HT-29 (cell line): ENCODE measurements around the gene EXOC6B. TPM values are rescaled to one million over a fixed set of nuclear protein-coding genes. Genes with fewer than 3 reads are reported as not detected.
"Not testable (repeated sequence)": the region's sequence is repeated elsewhere in the genome, so short reads cannot be mapped to it uniquely, and the experiment has no call there.

Experiments
- DNase-seq: peaks from one replicate; pipeline ENCODE4 v3.0.0-alpha.2; 2015; ENCODE audit warnings: low spot score
- total RNA-seq: library from RNA; depleted of rRNA; stranded (reverse); fragments of >200 nt; shearing (Covaris generic); gene quantifications from 2 replicates; pipeline ENCODE4 v1.2.3, GENCODE V29; 2014

EXOC6B gene
- total RNA-seq, 1 experiment from 2014 or later = 6.3 TPM

DNA sequence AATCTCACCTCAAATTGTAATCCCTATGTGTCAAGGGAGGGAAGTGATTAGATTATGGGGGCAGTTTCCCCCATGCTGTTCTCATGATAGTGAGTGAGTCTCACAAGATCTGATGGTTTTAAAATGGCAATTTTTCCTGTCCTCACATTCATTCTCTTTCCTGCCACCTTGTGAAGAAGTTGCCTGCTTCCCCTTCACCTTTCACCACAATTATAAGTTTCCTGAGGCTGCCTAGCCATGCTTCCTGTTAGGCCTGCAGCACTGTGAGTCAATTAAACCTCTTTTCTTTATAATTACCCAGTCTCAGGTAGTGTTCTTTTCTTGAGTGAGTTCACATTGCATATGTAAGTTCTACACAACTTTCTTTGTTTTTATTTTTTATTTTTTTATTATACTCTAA is 271.5 kb downstream of the EXOC6B start:
- no peak for DNase-seq

DNA sequence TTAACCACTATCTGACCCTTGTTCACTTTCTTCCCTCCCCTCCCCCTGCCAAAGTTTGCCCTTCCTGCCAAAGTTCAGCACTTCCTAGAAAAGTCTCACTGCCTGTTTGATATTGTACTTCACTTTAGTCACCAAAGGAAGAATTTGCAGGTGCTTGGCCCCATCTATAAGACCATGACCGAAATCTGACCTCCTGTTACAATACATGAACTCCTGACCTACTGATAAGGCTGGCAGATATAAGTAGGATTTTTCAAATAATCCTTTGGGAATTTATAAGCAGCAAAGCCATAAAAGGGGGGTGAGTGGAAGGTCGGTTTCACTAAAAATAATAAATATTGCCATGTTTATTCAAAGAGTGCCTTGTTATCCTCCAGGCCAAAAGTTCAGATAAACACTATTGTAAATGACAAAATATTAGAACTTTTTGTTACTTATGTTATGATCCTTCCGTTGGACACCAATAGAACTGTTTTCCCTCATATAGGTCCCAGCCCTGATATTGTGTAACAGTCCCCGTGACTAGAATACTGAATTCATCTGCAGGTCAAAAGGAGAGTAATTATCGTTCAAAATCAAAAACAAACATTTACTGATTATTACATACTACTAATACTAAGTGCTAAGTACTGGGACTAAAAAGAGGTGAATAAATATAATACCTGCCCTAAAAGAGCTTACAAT is 277.6 kb downstream of the EXOC6B start:
- DNase-seq = no peak

DNA sequence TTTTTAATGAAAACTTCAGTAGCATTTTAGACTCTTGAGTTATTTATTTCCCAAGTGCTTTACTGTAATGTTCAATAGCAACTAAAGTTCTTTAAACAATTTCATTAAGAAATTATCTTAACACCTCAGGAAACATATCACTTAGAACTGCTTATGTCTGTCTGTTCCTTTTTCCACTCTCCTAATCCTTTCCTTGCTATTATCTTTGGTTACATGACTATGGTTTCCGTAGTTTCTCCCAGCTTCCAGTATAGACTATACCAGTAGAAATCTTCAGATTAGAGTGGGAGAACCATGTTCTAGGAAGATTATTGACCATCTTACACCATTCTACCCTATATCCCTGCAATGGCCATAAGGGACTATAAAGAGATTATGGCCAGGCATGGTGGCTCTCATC is 280.0 kb downstream of the EXOC6B start:
- DNase-seq = no peak

DNA sequence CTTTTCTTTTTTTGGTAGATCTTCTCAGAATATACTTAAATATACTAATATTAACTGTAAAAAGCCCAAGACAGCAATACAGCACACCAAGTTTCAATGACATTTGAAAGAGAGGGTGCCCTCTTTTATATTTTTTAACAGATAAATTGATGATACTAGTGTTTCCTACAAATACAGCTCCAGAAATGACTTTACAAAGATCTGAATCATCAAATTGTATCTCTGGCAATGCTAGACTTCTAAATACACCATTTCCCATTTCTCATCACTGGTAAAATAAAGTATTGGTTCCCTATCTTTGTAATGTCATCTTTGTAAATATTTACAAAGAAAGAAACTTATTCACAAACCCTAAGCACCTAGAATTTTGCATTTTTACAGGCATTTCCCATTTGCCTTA is 281.3 kb downstream of the EXOC6B start:
- DNase-seq = no peak

DNA sequence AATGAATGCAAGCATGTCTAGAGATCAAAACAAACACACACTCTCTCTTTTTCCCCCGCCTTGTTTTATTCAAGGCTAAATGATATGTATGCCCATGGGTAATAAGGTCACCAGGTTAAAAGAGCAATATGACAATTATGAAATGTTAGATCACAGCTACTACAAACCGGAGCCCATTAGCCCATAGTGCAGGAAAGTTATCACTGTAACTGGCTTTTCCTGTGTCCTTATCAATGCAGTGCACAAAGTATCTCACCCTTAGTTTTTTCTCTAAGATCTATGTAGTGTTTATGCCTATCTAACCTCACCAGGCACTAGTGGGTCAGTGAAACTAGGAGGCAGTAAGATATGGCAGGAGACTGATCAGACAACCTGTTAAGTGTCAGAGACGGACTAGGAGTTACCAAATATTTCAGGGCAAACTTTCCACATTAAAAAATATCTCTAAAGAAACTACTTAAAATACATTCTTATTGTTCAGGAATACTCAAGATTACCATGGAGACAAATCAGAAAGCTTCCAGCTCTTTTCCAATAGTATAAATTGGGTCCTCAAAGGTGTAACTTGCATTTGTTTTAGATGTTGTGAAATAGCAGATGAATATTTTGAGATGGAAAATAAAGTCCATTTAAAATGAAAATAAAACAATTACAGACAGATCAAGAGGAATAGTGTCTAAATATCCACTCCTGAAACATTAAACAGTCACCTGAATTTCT is 282.2 kb downstream of the EXOC6B start:
- no peak for DNase-seq

DNA sequence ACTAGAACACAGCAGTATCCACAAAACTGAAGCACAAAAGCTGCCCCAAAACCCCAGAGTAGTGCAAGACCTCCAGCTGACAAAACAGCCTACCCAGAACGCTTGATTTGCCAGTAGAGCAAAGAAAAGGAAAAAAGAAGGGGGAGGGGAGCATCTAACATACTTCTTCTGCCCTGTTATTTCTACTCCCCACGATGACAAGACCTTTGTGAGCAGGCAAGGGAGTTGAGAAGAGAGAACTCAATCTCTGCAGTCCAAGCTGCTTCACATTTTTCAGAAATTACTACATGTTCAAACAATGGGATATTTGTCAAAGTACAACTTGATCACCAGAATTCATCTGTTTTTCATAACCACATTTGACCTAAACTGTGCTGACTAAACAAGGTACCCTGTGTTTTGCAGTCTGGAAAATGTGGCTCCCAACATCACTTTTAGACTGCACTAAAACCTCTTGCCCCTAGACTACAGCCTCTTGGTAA is 286.7 kb downstream of the EXOC6B start:
- DNase-seq = no peak

DNA sequence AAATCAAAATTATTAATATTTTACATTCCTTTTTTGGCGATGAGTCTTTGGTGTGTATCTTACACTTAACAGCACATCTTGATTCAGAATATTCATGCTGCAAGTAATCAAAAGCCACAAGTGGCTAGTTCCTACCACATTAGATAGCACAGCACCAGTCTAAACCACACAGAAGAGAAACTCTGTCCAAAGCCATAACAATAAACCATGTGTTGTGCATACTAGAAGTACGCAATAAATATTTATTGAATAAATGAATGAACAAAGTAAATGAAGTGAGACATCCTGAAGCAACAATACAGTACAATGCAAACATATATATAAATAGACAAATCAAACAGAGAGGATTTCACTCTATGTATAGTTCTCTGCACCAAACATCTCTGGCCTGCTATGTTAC is 287.3 kb downstream of the EXOC6B start:
- no peak for DNase-seq

DNA sequence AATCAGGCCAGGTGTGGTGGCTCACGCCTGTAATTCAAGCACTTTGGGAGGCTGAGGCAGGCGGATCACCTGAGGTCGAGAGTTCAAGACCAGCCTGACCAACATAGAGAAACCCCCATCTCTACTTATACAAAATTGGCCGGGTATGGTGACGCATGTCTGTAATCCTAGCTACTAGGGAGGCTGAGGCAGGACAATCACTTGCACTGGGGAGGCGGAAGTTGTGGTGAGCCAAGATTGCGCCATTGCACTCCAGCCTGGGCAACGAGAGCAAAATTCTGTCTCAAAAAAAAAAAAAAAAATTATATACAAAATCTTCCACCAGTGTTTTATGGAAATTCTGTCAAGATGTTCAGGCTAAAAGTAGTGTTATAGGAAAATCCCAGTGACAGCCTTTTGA is 290.2 kb downstream of the EXOC6B start:
- DNase-seq = not testable (repeated sequence)

DNA sequence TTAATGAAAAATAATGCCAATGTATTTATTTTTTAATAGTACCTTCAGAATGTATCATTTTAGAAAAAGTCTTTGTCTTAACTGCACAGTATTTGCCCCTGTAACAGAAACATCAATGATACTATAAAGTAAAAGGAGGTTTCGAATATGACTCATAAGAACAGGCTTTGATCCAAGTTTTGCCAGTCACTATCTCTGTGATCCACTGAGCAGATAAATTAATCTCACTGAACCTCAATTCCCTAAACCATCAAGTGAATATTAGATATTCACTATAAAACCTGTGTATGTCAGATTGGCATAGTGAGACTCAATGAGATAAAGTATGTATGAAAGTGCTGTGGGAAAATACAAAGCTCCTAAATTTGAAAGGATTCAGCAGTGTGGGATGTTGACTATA is 292.1 kb downstream of the EXOC6B start:
- DNase-seq = no peak

DNA sequence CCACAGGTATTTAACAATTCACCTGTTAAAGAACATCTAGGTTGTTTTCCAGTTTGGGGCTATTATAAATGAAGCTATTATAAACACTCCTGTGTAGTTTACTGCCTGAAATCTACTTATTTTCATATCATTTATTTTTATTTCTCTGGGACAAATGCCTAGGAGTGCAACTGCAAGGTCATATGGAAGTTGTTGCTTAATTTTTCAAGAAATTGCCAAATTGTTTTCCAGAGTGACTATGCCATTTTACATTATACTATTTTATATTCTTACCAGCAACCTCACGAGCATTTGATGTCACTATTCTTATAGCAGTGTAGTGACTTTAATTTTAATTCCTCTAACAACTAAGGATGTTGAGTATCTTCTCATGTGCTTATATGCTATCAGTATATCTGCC is 298.4 kb downstream of the EXOC6B start:
- DNase-seq = no peak

DNA sequence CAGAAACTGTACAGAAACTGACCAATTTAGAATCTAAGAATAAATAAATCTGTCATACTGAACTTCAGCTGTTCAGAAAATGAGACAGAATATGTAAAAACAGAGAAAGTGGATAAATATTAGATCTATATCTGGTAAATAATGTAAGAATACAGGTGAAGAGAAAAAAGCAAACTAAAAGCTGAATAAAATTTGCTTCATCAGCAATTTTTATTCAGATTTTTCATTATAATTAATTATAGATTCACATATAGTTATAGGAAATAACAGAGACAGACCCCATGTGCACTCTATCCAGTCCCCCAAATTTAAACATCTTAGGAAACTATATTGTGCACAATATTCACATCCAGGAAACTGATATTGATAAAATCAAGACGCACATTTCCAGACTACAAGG is 299.2 kb downstream of the EXOC6B start:
- no peak for DNase-seq

DNA sequence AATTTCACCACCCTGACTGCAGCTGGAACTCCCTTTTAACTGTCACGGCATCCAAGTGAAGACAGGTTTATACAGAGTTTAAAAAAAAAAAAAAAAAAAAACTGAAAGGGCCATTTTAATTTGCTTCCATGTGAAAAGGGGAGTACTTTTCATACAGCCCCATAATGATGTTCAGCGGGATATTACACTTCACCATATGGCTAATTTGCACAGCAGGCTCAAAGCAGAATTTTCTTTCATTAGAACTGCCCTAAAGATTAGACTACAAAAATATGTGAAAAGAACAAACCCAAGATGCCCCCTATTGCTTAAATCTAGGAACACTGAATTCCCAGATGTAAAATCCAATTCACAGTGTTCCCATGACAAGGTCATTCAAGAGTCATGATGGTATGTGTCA is 301.8 kb downstream of the EXOC6B start:
- DNase-seq = no peak

DNA sequence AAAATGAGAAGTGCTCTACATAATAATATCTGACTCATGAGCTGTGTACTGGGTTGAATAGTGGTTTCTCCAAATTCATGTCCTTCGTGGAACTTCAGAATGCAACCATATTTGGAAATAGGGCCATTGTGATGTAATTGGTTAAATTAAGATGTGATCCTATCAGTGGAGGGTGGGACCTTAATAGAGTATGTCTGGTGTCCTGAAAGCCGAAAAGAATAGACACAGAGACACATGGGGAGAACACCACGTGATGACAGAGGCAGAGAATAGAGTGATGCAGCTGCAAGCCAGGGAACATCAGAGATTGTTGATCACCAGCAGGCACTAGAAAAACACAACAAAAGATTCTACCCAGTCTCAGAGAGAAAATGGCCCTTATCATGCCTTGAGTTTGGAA is 310.1 kb downstream of the EXOC6B start:
- no peak for DNase-seq

DNA sequence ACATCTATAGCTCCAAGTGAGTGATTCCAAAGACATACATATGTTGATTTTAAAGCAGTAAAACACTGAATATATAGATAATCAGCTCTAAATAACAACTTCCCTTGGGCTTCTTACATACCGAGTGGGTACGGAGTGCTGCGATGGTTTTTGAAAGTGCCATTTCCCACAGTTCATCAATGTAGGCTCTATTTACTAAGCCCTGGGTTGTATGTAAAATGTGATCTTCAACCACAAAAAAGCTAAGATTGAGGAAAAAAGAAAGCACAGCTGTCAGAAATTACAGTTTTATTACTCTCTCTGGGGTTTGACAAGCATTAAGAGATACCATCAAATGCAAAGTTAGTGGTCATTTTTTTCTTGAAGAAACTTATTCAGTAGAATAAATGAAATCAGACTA is 312.8 kb downstream of the EXOC6B start:
- no peak for DNase-seq

DNA sequence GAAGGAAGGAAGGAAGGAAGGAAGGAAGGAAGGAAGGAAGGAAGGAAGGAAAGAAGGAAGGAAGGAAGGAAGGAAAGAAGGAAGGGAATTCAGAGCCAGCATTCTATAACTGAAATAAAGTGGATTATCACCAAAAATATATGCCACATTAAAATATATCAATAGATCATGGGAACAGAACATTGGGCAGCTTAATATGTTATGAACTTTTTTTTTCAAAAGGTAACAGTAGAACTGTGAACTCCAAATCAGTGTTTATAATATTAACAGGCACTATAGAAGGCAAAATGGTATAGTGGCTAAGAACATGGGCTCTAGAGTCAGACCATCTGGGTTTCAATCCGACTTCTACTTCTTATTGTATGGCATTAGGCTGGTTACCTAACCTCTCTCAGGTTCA is 313.5 kb downstream of the EXOC6B start:
- no peak for DNase-seq

DNA sequence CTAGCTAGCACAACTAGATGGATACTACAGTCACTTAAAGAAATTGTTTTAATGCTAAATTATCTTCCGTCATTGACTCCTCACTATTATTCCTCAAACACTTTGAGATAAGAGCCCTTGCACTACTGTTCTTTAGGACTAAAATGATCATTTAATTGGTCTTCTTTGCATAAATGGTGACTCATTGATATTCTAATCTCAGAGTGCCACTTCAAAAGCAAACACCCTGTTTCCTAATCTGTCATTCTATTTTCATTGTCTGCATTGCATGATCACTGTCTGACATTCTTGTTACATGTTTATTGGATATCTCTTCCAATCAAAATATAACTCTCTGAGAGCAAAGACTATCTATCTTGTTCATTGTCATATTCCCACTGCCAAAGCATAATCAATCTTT is 313.9 kb downstream of the EXOC6B start:
- no peak for DNase-seq

DNA sequence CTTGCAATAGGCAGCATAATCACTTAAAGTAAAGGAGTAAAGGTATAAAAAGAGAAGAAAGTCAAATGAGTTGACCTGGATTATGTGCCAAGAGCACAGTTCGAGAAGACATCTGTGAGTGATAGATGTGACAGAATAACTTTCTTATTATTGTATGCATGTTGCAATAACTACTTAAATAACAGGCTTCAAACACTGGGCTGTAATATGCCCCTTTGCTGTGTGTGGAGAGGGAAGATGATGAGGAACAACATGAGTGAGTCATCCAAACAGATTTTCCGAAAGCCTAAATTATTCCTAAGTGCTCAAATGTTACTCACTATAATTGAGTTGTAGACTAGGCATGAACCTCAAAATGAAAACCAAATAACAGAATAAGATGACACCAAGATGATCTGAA is 328.1 kb downstream of the EXOC6B start:
- DNase-seq = no peak

DNA sequence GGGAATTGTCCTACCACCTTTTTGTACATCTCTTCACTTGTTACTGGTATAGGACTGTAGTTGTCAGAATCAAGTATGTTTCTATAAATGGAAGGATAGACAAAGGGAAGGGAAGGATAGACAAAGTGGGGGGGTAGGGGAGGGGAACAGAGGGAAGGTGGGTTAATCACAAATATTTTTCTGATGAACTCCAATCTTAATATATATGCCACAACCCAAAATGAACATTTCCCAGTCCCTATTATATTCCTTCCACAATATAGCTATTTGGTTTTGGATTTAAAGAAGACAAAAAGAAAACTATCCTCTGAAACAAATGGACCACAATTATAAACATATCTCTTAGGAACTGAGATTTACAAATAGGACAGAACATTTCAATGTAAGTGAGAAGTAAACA is 329.4 kb downstream of the EXOC6B start:
- no peak for DNase-seq

DNA sequence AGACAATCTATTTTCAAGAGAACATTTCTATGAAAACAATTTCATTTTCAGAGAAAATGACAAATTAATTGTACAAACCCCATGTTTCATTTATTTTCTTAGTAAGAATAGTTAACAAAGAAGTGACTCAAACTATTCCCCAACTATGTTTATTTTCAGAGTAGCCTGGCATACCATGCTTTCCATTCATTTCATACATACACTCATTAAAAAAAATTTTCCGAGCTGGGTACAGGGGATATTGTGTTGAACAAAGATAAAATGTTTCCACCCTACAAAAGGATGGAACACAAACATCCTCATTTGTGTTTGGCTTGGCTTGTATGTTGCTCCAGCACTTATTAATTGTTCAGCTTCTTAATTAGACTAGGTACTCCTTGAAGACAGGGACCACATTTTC is 331.4 kb downstream of the EXOC6B start:
- DNase-seq = no peak

DNA sequence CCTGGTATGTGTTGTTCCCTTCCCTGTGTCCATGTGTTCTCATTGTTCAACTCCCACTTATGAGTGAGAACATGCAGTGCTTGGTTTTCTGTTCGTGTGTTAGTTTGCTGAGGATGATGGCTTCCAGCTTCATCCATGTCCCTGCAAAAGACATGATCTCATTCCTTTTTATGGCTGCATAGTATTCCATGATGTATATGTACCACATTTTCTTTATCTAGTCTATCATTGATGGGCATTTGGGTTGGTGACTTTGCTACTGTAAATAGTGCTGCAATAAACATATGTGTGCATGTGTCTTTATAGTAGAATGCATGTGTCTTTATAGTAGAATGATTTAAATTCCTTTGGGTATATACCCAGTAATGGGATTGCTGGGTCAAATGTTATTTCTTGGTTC is 341.2 kb downstream of the EXOC6B start:
- DNase-seq = not testable (repeated sequence)

DNA sequence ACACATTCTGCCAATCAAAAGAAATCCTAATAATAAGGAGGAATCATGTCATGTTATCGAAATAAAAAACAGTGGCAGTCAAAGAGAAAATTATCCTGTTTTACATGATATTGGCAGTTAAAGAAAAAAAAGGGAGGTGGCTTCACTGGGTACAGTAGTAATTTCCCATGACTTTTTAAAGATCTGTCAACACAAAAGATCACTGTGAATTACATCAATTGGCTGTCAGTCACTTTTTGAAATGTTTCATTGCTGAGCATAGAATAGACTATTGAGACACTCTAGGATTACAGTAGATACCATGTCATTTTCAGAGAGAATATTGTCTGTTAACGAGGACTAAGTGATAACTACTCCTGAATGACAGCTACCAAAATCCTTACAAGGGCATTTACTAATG is 342.5 kb downstream of the EXOC6B start:
- DNase-seq = no peak

DNA sequence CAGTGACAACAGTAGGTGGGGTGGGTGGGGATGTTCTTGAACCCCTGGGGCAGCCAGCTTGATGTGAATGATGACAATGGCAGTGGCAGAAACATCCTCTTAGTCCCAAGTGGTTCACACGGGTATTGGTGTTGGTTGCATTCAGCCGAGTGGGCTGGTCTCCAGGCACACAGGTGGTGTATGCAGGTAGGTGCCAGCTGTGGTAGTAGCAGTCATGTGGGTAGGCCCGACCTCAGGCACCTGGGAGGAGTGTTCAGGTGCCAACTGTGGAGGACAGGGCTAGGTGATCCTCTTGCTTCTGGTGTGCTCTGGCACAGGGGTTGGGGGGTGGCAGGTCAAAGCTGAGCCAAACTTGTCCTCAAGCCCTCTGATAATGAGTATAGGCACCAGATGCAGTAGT is 350.6 kb downstream of the EXOC6B start:
- no peak for DNase-seq

DNA sequence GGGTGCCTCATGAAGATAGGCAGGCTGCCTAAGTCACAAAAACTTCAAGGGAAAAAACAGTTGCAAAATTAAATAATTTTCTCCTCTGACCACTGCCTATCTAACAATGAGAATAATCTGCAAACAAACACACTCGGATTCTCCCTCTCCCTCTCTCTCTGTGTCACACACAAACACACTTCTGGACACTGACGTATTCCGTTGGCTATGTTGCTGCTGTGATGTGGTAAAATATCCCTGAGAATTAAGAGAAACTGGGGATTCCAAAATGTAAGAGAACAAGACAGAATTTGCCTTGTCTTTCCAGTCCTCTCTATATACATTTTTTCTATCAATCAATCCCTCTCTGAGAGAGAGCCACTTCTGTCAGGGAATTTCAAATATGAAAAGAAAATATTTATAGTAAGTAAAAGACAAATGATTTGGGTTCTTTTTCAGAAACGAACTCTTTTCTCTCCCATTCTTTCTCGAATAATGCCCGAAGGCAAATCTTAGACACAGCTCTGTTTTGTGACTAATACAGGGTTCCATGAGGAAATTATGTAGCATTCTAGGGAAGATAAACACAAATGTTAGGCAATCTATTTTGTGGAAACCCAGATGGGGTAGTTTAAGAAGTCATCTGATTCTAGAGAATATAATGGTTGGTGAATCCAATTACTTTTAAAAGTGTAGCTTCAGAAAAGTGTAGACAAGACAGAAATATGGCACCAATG is 367.9 kb downstream of the EXOC6B start:
- DNase-seq = no peak
